Stimulated activated CD4-positive, alpha-beta T cell treated with anti-CD3 and anti-CD28 coated beads, Interleukin-15, amount 100 ng/mL, for 24 hours (primary cell): ENCODE results near the gene MMAB.
"Not testable (repeated sequence)": the region's sequence is repeated elsewhere in the genome, so short reads cannot be mapped to it uniquely, and the experiment has no call there.

Source experiments
- DNase-seq: peaks from one replicate; pipeline ENCODE4 v3.0.0-alpha.2; 2020

MMAB gene

GRCh38 chr12:109573029-109573913 lies at the start of gene MMAB, which contains the start of gene MVK:
MMAB (minus strand) TSS chr12:109573504; CDS start chr12:109573480, 24 bp downstream.
MVK (plus strand) TSS chr12:109573794; CDS start chr12:109574823, 1,029 bp downstream.
- DNase-seq: peak; percentile 99

GRCh38 chr12:109621901-109622364 lies 48.6 kb upstream of the MMAB start:
- no peak for DNase-seq

GRCh38 chr12:109621211-109621694 lies 47.9 kb upstream of the MMAB start:
- no peak for DNase-seq

GRCh38 chr12:109619002-109619604 lies 45.8 kb upstream of the MMAB start:
- DNase-seq: no peak

GRCh38 chr12:109618082-109618481 lies 44.8 kb upstream of the MMAB start:
- DNase-seq: no peak

GRCh38 chr12:109617491-109617890 lies 44.2 kb upstream of the MMAB start:
- DNase-seq: no peak

- DNase-seq: no peak
These were observed 42.4 kb upstream of the MMAB start for GRCh38 chr12:109615556-109616229.

GRCh38 chr12:109613649-109614455 lies 40.5 kb upstream of the MMAB start:
- DNase-seq: no peak

- DNase-seq: no peak
These were observed 39.7 kb upstream of the MMAB start for GRCh38 chr12:109612975-109613502.

- DNase-seq: no peak
These were observed 38.7 kb upstream of the MMAB start for GRCh38 chr12:109612003-109612402.

- no peak for DNase-seq
These were observed 37.9 kb upstream of the MMAB start for GRCh38 chr12:109611223-109611622.

GRCh38 chr12:109610523-109610922 lies 37.2 kb upstream of the MMAB start:
- DNase-seq: no peak

- no peak for DNase-seq
These were observed 36.0 kb upstream of the MMAB start for GRCh38 chr12:109609342-109609741.

- DNase-seq: no peak
These were observed 35.5 kb upstream of the MMAB start for GRCh38 chr12:109608793-109609192.

- no peak for DNase-seq
These were observed 35.0 kb upstream of the MMAB start for GRCh38 chr12:109608270-109608669.

- DNase-seq: no peak
These were observed 34.3 kb upstream of the MMAB start for GRCh38 chr12:109607618-109608017.

GRCh38 chr12:109606320-109607028 lies 33.2 kb upstream of the MMAB start:
- no peak for DNase-seq

GRCh38 chr12:109605599-109606228 lies 32.4 kb upstream of the MMAB start:
- no peak for DNase-seq

GRCh38 chr12:109605016-109605415 lies 31.7 kb upstream of the MMAB start:
- DNase-seq: no peak

- no peak for DNase-seq
These were observed 30.9 kb upstream of the MMAB start for GRCh38 chr12:109604132-109604585.

- not testable (repeated sequence) for DNase-seq
These were observed 28.8 kb upstream of the MMAB start for GRCh38 chr12:109602132-109602531.
